HG02885 (cell line): Measurements from ENCODE around the gene CLMN.
A peak's percentile ranks its signal among the peaks of the same experiment; 100 is the strongest.

ENCODE experiments used
- ATAC-seq: cut with Tn5 transposase; IDR thresholded peaks from one replicate; pipeline ENCODE4 v1.9.1; 2021; ENCODE audit warnings: mild to moderate bottlenecking; ENCODE audit not compliant: unreplicated experiment, poor library complexity

The CLMN gene

DNA sequence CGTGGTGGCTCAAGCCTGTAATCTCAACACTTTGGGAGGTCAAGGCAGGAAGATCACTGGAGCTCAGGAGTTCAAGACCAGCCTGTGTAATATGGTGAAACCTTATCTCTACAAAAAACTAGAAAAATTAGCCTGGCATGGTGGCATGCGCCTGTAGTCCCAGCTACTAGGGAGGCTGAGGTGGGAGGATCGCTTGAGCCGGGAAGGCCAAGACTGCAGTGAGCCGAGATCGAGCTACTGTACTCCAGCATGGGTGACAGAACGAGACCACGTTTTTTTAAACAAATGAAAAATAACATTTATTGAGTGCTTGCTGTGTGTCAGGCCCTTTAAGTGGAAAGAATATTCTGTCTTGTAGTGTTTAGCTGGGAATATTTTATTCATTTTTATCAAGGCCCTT is 26.6 kb upstream of the CLMN start:
- no peak for ATAC-seq

DNA sequence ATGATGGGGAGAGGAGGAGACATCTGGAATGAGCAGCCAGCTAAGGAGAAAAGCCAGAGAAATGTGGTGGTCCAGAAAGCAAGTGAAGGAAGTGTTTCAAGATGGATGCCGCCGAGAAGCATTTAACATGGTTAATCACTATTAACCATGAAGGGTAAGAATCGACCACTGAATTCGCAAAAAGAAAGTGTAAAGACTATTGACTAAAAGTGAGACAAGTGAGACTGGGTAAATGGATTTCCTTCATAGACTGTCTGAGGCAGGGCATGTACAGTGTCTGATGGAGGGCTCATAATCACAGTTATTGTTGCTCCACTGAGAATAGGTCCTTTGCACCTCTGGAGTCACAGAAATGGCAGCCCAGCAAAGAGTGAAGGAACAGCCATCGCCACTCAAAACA is 25.3 kb upstream of the CLMN start:
- no peak for ATAC-seq

DNA sequence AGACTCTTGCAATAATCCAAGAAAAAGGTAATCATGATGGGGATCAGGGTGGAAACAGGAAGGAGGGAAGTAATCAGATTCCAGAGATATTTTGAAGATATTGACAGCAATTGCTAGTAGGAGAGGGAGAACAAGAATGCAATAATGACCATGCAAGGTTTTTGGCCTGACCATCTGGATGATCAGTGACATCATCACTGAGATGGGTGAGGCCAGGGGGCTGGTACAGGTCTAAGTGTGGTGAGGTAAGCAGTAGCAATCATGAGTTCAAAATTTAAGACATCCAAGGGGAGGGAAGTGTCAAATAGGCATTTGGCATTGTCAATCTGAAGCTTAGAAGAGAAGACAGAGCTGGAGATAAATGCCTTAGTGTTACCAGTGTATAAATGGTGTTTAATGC is 24.8 kb upstream of the CLMN start:
- no peak for ATAC-seq

DNA sequence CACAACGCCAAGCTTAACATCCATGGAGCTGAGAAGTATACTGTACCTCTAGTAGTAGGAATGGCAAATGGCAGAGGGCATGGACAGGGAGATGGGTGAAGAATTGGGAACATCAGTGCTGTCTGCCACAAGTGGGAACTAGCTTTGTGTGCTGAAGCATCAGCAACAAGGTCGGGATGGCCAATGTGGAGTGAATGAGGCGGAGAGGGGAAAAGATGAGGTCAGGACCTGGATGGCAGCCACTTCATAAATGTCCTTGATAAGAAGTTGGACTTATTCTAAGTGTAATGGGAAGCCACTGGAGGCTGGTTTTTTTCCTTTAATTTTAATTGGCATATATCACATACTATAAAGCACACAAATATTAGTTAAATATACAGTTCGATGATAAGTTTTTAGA is 21.9 kb upstream of the CLMN start:
- no peak for ATAC-seq

DNA sequence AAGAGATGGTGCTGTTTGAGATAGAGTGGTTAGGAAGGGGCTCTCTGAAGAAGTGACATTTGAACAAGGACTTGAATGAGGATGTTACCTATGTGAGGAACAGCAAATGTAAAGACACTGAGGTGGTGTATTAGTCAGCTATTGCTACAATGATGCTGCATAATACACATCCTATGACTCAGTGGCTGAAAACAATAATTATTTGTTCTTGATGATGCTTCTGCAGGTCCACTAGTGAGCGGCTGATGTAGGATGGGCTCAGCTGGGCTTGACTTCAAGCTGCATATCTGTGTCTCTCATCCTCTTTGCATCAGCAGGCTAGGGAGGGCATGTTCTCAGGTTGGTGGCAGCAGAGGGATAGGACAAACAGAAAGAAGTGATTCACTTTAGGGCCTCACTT is 21.4 kb upstream of the CLMN start:
- no peak for ATAC-seq

DNA sequence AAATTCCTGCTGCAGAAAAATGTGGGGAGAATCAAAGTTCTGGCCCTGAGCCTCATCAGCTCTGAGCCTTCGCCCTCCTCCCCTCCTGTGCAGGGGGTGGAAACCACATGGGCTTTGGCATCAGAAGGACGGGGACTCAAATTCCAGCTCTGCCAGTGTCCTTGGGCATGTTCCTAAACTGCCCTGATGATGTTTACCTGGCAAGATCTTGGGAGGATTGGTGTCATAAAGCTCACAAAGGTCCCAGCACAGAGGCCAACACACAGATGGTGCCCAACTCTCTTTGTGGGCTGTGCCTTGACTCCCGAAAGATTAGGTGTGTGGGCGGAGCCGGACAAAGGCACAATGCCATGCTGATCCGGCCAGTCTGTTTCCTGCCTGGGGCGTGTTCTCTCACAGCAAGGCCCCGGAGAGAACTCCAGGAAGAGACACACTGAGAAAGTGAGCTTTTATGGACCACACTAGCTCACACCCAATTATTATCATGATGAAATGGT is 20.5 kb upstream of the CLMN start:
- ATAC-seq, result no peak

DNA sequence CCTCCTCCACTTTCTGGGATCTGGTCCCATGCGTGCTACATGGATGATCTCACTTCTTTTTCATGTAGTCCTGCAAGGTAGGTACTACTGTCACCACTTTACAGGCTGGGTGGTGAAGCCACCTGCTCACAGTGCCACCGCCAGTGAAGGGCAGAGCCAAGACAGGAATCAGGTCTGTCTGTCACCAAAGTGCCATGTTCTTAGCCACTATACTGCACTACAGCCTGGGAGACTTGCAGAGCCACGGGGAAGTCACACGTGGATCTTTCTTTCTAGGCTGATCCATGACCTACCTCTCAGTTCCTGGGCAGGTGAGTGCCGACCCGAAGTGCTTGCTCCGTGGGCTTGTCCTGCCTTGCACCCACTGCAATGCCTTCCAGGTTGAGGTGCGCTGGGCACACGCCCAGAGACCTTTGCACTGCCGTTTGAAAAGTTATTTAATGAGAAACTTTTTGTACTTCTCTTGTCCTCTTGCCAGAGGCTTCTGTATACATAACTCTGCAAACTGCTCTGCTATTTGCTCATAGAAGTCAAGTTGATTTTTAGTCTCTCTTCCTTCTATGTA is 19.7 kb upstream of the CLMN start:
- no peak for ATAC-seq

DNA sequence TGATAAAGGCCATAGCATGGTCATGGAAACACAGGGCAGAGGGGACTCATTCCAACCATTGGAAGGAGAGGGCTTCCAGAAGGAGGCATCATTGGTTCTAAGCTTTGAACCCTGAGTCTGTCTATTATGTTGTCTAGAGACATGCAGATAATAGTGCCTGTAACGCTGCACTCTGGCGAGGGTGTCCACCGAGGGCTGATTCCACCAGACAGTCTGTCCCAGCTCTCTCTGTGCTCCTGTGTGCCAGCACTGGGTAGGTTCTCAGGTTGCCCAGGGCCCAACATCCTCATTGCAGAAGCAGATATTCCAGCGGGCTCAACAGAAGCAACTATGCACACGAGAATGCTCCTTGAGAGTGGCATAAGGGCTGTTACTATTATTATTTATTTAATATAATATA is 18.7 kb upstream of the CLMN start:
- ATAC-seq, result no peak

DNA sequence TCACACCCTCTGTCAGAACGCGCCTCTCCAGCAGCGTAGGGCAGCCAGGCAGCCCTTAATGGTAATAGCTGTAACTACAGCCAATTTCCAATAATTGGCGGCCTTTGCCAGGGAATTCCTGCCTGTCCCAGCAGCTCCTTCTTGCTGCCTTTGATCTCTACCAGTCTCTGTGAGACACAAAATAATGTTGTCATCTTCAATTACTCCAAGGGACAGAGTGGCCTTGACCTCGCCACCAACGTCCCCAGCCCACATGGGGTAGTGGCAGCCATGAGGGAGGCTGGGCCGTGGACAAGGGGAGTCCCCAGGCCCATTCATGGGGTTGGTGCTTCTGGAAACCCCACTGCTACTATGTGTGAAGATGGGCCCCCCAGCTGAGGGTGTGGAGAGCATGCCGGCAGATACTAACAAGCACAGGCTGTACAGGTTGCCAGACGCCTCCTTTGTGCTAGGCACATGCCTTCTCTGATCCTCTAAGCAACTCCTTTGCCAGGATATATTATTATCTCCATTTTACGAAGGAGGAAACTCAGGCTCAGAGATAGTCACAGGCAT is 17.4 kb upstream of the CLMN start:
- ATAC-seq, result no peak

DNA sequence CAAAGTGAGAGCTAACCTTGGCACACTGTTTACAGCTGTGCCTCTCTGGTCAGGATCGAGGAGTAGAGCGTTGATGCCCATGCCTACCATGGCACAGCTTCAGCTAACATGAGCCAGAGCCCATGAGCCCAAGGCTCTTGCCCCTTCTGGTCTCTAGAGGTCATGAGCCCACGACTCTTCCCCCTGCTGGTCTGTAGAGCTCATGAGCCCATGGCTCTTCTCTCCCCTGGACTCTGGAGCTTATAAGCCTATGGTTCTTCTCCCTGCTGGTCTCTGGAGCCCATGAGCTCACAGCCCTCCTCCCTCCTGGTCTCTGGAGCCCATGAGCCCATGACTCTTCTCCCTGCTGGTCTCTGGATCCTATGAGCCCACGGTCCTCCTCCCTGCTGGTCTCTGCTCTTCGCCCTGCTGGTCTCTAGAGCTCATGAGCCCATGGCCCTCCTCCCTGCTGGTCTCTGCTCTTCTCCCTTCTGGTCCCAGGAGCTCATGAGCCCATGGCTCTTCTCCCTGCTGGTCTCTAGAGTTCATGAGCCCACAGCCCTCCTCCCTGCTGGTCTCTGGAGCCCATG is 16.6 kb upstream of the CLMN start:
- no peak for ATAC-seq

DNA sequence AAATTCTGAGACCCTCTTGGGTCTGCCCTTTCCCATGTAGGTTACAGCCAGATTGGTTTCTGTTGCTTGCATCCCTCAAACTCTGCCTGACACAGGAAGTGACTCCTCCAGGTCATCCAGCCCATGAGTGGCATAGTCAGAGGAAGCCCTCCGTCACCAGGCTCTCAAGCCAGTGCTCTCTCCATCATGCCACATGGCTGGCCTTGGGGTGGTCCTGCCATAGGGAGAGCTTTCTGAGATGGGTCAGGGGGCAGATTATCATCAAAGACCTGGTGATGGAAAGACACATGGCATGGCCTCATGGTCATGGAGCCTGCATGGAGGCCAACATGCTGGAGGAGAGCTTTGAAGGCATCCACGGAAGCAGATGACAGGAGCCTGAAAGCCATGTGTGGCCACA is 15.4 kb upstream of the CLMN start:
- ATAC-seq, result no peak

DNA sequence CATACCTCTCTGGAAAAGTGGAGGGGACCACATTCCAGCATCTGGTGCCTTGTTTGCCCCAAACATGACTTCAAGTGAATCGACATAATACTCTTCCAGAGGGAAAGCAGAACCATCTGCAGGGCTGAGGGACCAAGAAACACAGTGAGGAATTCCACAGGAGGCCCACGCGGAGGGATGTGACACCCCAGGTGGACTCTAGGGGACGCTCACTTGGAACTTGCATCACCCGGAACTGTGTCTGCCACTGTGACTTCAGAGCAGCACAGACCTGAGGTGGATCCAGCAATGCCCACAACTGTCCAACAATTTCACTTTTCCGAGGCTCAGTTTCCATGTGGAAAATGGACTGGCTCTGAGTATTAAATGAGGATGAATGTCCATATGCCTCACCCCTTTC is 14.3 kb upstream of the CLMN start:
- no peak for ATAC-seq

DNA sequence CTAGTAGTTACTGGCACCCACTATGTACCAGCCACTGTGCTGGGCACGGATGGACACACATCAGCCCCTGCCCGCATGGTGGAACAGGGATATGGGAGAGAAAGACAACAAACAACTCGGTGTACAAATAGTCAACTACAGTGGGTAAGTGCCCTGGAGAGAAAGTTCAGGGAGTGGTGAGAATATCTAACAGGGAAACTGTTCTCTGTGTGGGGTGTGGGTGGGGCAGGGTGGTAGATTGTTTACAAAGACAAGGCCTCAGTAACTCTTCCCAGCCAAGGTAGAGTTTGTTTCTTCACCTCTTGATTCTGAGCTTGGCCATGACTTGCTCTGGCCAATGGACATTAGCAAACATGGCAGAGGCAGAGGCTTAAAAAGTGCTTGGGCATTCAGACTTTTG is 12.9 kb upstream of the CLMN start:
- no peak for ATAC-seq

DNA sequence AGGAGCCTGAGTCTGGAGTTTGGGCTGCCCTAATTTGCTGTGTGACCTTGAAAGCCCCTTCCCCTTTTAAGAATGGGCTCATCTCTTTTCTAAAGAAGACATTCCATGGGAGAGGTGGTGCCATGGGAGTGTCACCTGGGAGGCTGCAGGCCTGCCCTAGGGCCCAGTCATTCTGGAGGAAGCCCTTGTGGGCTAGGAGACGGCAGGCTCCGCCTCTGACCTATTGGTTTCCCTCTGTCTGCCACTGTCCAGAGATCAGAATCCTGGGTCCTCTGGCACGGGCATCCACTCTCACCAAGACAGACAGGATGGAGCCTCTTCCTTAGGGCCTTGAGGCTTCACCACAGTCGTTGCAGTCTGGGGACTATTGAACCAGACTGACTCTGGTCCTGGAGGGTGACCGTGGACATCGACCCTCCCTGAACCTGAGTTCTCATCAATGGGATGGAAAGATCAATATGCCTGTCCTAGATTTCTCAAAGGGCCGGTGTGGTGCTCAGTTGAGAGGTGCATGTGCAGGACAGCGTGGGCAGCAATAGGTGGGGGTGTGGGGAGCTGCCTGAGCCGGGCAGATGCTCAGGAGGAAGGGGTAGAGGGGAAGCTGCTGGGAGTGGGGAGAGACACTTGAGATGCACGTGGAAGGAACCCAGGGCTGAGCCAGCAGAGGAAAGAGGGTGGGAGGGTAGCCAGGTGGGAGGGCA is 12.2 kb upstream of the CLMN start:
- no peak for ATAC-seq

DNA sequence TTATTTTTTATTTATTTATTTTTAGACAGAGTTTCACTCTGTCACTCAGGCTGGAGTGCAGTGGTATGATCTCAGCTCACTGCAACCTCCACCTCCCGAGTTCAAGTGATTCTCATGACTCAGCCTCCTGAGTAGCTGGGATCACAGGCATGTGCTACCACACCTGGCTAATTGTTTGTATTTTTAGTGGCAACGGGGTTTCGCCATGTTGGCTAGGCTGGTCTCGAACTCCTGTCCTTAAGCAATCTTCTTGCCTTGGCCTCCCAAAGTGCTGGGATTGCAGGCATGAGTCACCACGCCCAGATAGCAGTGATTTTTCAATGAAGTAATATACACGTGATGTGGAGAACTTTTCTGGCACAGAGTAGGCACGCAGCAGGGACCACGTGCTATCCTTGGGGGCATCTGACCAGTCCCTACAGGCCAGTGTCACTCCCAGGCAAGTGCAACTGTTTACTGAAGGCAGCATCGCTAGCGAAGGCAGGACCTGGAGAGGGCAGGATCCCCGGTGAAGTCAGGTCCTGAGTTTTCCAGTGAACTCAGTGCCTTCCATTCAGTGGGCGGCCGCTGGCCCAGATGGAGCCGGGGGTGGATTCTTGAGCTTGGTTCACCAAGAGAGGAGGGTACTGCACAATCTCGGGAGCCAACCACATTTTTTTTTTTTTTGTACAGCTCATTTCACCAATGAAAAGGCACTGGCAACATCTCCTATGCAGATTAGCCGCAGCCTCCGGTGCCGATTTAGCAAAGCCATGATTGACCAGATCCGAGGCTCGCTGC is 11.1 kb upstream of the CLMN start:
- ATAC-seq, result no peak

DNA sequence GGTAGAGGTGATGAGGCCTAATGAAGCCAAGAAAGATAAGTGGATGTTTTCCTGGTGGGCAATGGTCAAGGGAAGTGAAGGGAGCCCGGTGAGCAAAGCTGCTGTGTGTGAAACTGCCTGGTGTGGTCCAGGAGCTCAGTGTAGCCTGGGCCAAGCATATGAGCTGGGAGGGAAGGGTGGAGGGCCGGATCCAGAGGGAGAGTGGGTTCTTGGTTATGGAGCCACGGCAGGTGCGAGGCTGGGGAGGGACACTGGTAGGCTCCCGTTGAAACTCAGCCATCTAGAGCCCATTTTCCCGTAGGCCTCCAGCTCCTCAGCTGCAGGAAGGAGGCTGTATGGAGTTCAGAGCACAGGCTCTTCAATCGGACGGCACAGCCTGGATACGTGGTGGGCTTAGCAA is 10.2 kb upstream of the CLMN start:
- no peak for ATAC-seq

DNA sequence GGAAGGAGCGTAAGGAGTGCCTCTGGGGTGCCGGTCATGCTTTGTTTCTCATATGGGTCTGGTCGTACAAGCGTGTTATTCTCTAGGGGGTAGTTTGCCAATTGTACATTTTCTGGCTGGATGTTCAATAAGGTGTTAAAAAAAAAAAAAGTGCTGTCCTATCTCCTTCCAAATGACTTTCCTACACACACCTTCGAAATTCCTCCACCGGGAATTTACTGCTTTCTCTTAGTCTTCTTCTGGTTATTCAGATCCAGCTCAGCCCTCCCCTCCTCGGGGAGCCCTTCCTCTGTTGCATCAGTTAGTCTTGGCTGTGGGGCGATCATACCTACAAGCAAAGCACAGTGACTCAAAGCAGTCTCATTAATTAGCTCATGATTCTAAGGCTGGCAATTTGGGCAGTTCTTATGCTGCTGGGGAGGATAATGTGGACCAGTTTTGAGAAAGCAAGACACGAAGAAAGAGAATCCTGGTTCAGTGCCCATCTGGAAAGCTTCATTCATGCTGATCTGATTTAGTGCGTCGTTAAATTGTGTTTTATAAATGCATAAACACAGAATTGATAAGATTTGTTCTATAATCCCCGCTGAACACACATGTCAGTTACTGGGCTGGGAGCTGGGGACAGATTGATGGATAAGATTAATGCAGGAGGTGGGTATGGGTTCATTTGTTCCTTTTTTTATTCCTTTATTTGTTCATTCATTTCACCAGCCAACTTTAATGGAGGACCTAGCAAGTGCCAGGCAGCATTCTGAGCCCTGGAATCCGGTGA is 9.2 kb upstream of the CLMN start:
- no peak for ATAC-seq

DNA sequence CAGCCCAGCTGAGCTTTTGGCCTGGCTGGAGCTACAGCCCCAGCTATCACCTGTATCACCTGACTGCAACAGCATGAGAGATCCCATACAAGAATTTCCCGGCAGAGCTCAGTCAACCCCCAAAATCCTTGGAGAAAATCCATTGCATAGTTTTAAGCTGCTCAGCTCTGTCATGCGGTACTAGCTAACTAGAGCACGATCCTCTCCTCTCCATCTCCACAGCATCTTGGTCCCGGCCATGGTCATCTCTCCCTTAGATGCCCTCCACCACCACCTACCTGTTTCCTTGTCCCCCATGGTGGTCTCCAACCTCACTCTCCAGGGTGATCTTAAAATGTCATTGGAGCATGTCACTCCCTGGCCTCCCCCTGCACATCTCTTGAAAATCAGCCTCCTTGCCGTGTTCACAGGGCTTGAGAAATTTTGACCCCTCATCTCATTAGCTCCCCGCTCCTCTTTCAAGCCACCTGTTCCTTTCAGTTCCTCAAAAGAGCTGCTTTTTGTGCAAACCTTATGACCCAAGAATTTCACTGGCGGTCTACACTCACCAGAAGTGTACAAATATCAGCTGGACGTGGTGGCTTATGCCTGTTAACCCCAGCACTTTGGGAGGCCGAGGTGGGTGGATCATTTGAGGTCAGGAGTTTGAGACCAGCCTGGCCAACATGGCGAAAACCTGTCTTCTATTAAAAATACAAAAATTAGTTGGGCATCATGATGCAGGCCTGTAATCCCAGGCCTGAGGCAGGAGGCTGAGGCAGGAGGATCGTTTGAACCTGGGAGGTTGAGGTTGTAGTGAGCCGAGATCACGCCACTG is 8.1 kb upstream of the CLMN start:
- peak; percentile 98 for ATAC-seq

DNA sequence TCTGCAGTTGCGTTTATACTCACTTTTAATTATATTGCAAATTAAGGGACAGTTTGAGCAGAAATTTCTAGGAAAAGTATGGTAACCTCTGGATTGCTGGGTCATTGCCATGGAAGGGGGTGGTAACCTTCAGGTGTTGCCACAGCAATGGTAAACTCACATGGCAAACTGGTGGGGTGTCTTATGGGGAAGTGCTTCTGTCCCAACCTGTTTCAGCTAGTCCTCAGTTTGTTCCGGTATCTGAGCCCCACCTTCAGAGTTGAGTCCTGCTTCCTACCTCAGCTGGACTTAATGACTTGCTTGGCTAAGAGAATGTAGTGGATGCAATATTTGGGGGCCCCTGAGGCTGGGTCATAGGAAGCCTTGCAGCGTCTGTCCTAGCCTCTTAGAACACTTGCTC is 7.3 kb upstream of the CLMN start:
- no peak for ATAC-seq
